ENCODE measurements around the gene BHLHE41. TPM values are rescaled to one million over a fixed set of nuclear protein-coding genes. Genes with fewer than 3 reads are reported as not detected.

Gene BHLHE41
- total RNA-seq, 6 donors from 2014 or later = 9.3 to 78.6 (median 35.2) TPM

Other genes with a start within 250 kb of the BHLHE41 start
- 10 to 100 TPM; 23.0 to 78.5 (median 60.7) TPM for gene RASSF8, start 166.4 kb downstream of the BHLHE41 start, total RNA-seq
- gene SSPN, start 70.5 kb upstream of the BHLHE41 start, total RNA-seq = 10 to 100 TPM in 3 of 6 donors, 1 to 10 TPM in 3; 1.0 to 38.8 (median 10.0) TPM

Data from upper lobe of left lung (tissue), 6 donors.